ENCODE data around the gene TMEM259.

The TMEM259 gene

GRCh38 chr19:1015061-1015781 lies 5.7 kb downstream of the TMEM259 start:
- no peak for DNase-seq

GRCh38 chr19:1014161-1015060 lies 6.5 kb downstream of the TMEM259 start:
- DNase-seq: no peak

GRCh38 chr19:1013218-1013617 lies 7.7 kb downstream of the TMEM259 start:
- no peak for DNase-seq

GRCh38 chr19:1012334-1012733 lies 8.6 kb downstream of the TMEM259 start:
- no peak for DNase-seq

- DNase-seq: no peak
These were observed 9.0 kb downstream of the TMEM259 start for GRCh38 chr19:1011831-1012333.

GRCh38 chr19:1010586-1011510 lies 10.1 kb downstream of the TMEM259 start:
- no peak for DNase-seq

GRCh38 chr19:1009981-1010538 lies 10.9 kb downstream of the TMEM259 start:
- DNase-seq: no peak

GRCh38 chr19:1009041-1009980 lies 11.6 kb downstream of the TMEM259 start:
- no peak for DNase-seq

- no peak for DNase-seq
These were observed 12.5 kb downstream of the TMEM259 start for GRCh38 chr19:1008268-1009040.

GRCh38 chr19:1007399-1008251 lies 13.3 kb downstream of the TMEM259 start:
- no peak for DNase-seq

GRCh38 chr19:1006711-1007398 lies 14.1 kb downstream of the TMEM259 start:
- DNase-seq: no peak

- DNase-seq: no peak
These were observed 15.9 kb downstream of the TMEM259 start for GRCh38 chr19:1004803-1005664.

- no peak for DNase-seq
These were observed 16.6 kb downstream of the TMEM259 start for GRCh38 chr19:1004204-1004802.

GRCh38 chr19:1003283-1003682 lies 17.6 kb downstream of the TMEM259 start:
- DNase-seq: no peak

- DNase-seq: no peak
These were observed 18.3 kb downstream of the TMEM259 start for GRCh38 chr19:1002600-1002999.

GRCh38 chr19:1001538-1002166 lies 19.3 kb downstream of the TMEM259 start:
- peak; percentile 76 for DNase-seq

Data from activated naive CD4-positive, alpha-beta T cell treated with Interleukin-2 at 50 U/mL for 16 hours (primary cell).